GM20000 (cell line): ENCODE results near the gene RBM20.
A peak's percentile ranks its signal among the peaks of the same experiment; 100 is the strongest.
"Not testable (repeated sequence)": the region's sequence is repeated elsewhere in the genome, so short reads cannot be mapped to it uniquely, and the experiment has no call there.

Source experiments
- DNase-seq: peaks from one replicate; pipeline ENCODE4 v3.0.0; 2012; ENCODE audit warnings: low spot score
- TF ChIP-seq, protein P1 (sequence below): IDR thresholded peaks from 2 replicates; pipeline ENCODE4 v1.5.1; 2012; ENCODE audit warnings: mild to moderate bottlenecking, control low read depth; ENCODE audit errors: extremely low read depth, missing control alignments

Gene RBM20

DNA sequence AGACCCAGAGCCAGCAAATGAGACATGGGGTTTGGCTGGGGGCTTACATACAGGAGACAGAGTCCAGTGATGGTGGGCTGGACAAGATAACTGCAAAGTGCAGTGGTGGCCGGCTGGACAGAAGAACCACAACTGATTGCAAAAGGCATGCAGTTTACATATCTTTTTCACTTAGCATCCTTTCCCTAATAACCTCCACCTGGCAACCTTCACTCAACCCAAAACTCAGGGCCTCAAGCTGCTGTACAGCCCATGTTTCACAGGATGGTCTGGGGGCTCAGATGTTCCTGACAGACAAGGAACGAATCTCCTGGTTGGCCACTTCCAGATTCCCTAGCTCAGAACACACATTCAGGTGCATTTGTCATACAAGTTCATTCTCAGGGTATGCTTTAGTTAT, 219.8 kb downstream of the RBM20 start:
- DNase-seq: no peak
- TF ChIP-seq, protein P1, sequence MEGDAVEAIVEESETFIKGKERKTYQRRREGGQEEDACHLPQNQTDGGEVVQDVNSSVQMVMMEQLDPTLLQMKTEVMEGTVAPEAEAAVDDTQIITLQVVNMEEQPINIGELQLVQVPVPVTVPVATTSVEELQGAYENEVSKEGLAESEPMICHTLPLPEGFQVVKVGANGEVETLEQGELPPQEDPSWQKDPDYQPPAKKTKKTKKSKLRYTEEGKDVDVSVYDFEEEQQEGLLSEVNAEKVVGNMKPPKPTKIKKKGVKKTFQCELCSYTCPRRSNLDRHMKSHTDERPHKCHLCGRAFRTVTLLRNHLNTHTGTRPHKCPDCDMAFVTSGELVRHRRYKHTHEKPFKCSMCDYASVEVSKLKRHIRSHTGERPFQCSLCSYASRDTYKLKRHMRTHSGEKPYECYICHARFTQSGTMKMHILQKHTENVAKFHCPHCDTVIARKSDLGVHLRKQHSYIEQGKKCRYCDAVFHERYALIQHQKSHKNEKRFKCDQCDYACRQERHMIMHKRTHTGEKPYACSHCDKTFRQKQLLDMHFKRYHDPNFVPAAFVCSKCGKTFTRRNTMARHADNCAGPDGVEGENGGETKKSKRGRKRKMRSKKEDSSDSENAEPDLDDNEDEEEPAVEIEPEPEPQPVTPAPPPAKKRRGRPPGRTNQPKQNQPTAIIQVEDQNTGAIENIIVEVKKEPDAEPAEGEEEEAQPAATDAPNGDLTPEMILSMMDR: no peak

DNA sequence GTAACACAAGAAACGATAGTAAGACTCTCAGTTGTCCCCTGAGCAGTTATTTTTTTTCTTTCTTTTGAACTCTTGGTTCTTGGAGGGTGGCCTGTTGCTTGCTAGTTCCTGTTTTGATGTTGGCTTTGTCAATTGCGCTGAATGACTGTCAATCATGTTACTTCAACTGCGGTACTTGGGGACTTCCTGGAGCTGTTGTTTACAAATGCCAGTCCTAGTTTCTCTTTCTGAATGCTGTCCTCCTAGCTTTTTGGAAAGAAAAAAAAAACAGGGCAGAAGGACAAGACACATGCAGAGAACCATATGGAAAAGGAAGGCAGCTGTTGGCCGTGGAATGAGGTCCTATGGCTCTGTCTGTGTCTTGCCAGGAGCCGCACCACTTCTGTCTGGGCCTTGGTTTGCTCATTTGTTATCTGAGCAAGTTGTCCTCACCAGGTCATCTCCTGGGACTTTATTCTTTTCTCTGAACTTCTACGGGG, 220.6 kb downstream of the RBM20 start:
- peak; percentile 59 for DNase-seq
- TF ChIP-seq, protein P1: no peak

DNA sequence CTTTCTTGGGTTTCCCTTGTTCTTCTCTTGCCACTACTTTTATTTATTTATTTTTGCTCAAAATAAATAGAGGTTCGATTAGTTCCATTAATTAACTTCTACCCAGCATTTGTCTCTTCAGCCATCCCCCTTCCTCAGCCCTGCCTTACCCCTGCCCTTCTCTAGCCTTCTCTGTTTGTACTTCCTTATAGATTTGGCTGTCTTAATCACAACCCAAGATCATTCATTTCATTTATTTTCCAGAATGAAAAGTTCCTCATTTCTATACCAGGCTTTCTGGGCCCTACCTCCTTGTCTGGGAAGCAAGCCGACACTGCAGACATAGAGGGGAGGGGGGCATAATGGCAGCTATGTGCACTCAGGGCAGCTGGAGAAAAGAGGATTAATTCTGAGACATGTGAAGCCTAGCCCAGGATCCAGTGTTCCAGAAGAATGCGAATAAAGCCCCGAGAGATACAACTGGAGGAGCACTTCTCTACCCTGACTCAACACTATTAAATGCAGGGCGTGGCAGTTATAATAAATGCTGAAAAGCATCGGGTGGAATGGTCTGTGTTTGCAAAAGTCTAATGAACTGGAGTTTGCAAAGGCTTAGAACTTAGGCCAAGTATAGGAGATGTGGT, 221.2 kb downstream of the RBM20 start:
- DNase-seq: no peak
- TF ChIP-seq, protein P1: no peak

DNA sequence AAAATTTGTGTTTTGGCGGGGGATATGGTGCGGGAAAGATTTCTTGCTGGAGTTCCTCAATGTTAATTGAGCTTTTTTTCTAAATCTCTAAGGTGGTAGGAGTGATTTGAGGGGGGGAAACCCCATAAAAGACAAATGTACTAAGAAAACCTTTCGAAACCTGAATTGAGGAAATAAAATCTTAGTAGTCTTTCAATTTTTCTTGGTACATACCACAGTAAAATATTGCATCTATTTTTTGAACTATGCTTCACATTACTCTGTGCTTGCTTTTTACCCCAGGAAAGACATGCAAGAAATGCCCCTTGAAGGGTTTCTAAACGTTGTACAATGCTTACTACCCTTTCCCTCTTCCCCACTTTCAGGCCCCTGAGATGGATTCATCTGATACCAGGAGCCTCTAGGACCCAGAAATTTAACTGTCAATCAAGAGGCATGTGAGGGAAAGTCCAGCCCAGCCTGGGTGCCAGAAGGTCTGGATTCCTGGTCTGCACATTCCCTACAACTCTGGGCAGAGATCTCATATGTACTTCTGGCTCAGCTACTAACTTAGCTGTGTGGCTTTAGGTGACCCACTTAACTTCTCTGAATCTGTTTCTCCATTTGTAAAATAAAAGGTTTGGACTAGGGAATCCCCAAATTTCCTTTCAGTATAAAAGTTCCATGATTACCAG, 221.8 kb downstream of the RBM20 start:
- DNase-seq: no peak
- TF ChIP-seq, protein P1: no peak

DNA sequence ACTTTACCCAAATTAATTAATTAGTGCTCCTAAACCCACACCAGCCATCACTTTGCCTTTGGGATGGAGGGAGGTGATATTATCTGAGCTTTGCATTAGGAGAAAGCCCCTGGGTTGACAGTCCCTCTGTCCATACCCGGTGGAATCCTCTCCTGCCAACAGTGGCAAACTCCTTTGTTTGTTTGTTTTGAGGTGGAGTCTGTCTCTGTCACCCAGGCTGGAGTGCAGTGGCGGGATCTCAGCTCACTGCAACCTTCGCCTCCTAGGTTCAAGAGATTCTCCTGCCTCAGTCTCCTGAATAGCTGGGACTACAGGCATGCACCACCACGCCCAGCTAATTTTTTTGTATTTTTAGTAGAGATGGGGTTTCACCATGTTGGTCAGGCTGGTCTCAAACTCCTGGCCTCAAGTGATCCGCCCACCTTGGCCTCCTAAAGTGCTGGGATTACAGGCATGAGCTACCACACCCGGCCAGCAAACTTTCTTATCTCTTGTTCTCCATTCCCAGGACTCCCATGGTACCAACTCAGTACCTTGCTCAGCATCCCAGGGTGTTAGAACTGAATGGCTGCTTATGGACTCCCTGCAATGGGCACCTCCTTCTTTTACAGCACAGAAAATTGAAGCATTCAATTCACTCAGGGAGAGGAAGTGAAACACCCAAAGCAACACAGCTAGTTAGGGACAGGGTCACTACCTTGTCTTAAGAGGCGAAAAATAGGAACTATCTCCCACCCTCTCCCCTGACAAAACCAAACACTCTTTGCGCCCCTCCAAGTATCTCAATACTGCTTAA, 223.1 kb downstream of the RBM20 start:
- not testable (repeated sequence) for DNase-seq

DNA sequence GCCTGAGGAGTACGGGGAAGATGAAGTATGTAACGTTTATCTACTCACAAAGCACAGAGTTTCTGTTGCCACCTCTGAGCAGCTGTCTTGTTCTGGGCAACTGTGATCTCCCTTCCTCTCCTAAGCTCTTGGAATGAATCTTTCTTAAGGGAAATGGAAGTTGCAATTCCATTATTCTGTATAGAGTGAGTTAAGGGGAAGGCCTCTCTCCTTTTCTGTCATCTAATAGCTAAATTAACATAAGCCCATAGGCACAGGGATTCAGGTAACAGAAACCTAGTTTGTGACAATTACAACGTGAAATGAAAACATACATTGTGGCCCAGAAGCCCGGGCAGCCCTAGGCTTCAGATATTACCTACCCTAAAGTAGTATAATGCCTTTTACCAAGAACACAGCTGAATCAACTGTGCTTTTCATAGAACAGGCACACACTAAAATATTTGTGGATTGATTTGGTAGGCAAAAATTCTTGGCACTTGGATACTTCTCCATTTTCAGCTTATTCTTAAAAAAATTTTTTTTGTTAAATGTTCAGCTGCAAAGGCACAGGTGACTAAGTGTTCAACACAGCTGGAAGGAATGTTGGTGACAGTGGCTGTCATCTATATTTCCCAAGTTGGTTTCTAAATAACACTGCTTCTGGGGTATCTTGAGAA, 223.8 kb downstream of the RBM20 start:
- TF ChIP-seq, protein P1: no peak
- no peak for DNase-seq

DNA sequence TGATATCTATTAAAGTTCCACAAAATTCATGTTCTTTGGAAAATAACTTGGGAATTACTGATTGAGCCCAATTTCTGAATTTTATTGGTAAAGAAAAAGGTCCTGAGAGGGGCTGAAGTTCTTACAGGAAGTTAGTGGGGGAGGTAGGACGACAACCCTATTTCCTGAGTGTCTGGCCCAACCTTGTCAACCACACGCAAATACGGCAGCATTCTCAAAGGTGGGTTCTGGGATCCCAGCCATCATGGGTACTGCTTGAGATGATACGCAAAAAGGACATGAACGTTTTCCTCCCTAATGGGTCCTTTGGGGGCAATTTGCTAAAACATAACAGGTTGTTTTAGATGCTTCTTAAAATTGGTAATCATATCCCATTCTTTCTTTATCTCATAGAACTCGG, 224.8 kb downstream of the RBM20 start:
- DNase-seq: no peak
- TF ChIP-seq, protein P1: no peak
